ENCODE results near the gene TCAP. TPM values are rescaled to one million over a fixed set of nuclear protein-coding genes. Genes with fewer than 3 reads are reported as not detected.
A peak's percentile ranks its signal among the peaks of the same experiment; 100 is the strongest.

TCAP gene
- polyA plus RNA-seq, 3 donors: 1.3 TPM; not detected in 2

GRCh38 chr17:39679521-39680192 is 14.5 kb downstream of the TCAP start:
- intact Hi-C loops (cut with micrococcal nuclease): no loop called here
- H3K9me3 Mint-ChIP-seq: peaks cover 0 to 2% (median 0%) of the 10 kb centered on the region in 7 donors
- H3K4me1 Mint-ChIP-seq: peaks cover 26% of the 10 kb centered on the region

GRCh38 chr17:39683295-39683939 is 18.3 kb downstream of the TCAP start:
- Histone ChIP-seq H3K27ac (ENCODE audit: low read depth in 1 of 2, low read length in 2 of 2) (no peak overlapping the region), H2AFZ (ENCODE audit: insufficient read depth, low read depth, low read length, poor library complexity, severe bottlenecking) (no peak overlapping the region), H3K4me3 (replicated peaks in 1 of 3; ENCODE audit: low read depth in 2 of 3, low read length in 3 of 3) (no peak overlapping the region), H3K9me3 (replicated peaks in 1 of 2; ENCODE audit: control insufficient read depth in 1 of 2, insufficient read depth in 1 of 2, low read length in 2 of 2) (no peaks in the 10 kb centered on the region), H3K9ac (ENCODE audit: insufficient read depth, low read length, poor library complexity, severe bottlenecking) (no peak overlapping the region), H4K20me1 (ENCODE audit: insufficient read depth, low read length) (no peaks in the 10 kb centered on the region), H3K4me2 (replicated peaks; ENCODE audit: extremely low read depth, low read length, poor library complexity, severe bottlenecking) (no peak overlapping the region), H3K4me1 (ENCODE audit: control insufficient read depth in 1 of 2, insufficient read depth in 2 of 2, low read length in 2 of 2) (peaks cover 19 to 21% of the 10 kb centered on the region in 2 donors), H3K36me3 (replicated peaks in 1 of 2; ENCODE audit: control insufficient read depth in 1 of 2, insufficient read depth in 2 of 2, low read length in 2 of 2) (peaks cover 11 to 13% of the 10 kb centered on the region in 2 donors), H3K27me3 (ENCODE audit: control insufficient read depth in 2 of 2, insufficient read depth in 2 of 2, low read length in 2 of 2) (no peaks in the 10 kb centered on the region), H3K79me2 (ENCODE audit: insufficient read depth, low read length) (no peaks in the 10 kb centered on the region)
- no peak for DNase-seq
- intact Hi-C loops (cut with micrococcal nuclease): no loop called here
- Mint-ChIP-seq H3K4me1 (peaks cover 25% of the 10 kb centered on the region), H3K4me3 (no peak overlapping the region), H3K9me3 (peaks cover 0 to 9% (median 1%) of the 10 kb centered on the region in 7 donors), H3K27me3 (ENCODE audit: low read depth in 3 of 3) (peaks cover 0 to 1% (median 0%) of the 10 kb centered on the region in 3 donors), H3K36me3 (peaks cover 38 to 48% of the 10 kb centered on the region in 2 donors), H3K27ac (no peak overlapping the region)
- WGBS (ENCODE audit: insufficient coverage): 100% methylated on average over 5 of the region's 9 CpGs
- no peak for TF ChIP-seq CTCF (IDR thresholded peaks at IDR 0.05)

More at GRCh38 chr17:39679521-39680192, 14.5 kb downstream of the TCAP start:
- Mint-ChIP-seq H3K36me3 (peaks cover 47% of the 10 kb centered on the region in 2 donors), H3K4me3 (no peak overlapping the region), H3K27me3 (ENCODE audit: low read depth in 3 of 3) (peaks cover 0 to 7% (median 0%) of the 10 kb centered on the region in 3 donors), H3K27ac (peak overlapping the region in 3 of 7 donors; percentile 32 to 73 (median 69))
- H3K4me3 ChIP-seq (replicated peaks in 1 of 3; ENCODE audit: low read depth in 2 of 3, low read length in 3 of 3): no peak overlapping the region
- no peaks in the 10 kb centered on the region for H3K27me3 ChIP-seq (ENCODE audit: control insufficient read depth in 2 of 2, insufficient read depth in 2 of 2, low read length in 2 of 2)
- no peak overlapping the region for H3K27ac ChIP-seq (ENCODE audit: low read depth in 1 of 2, low read length in 2 of 2)
- no peak for TF ChIP-seq CTCF (IDR thresholded peaks at IDR 0.05)
- H3K4me2 ChIP-seq (replicated peaks; ENCODE audit: extremely low read depth, low read length, poor library complexity, severe bottlenecking): no peak overlapping the region
- peaks cover 11 to 14% of the 10 kb centered on the region in 2 donors for H3K4me1 ChIP-seq (ENCODE audit: control insufficient read depth in 1 of 2, insufficient read depth in 2 of 2, low read length in 2 of 2)
- H3K9ac ChIP-seq (ENCODE audit: insufficient read depth, low read length, poor library complexity, severe bottlenecking): no peak overlapping the region
- H3K79me2 ChIP-seq (ENCODE audit: insufficient read depth, low read length): no peaks in the 10 kb centered on the region
- WGBS (ENCODE audit: insufficient coverage): 33% methylated on average over 11 of the region's 12 CpGs
- H3K9me3 ChIP-seq (replicated peaks in 1 of 2; ENCODE audit: control insufficient read depth in 1 of 2, insufficient read depth in 1 of 2, low read length in 2 of 2): no peaks in the 10 kb centered on the region
- no peaks in the 10 kb centered on the region for H4K20me1 ChIP-seq (ENCODE audit: insufficient read depth, low read length)
- no peak overlapping the region for H2AFZ ChIP-seq (ENCODE audit: insufficient read depth, low read depth, low read length, poor library complexity, severe bottlenecking)
- no peak for DNase-seq
- peaks cover 11% of the 10 kb centered on the region in 2 donors for H3K36me3 ChIP-seq (replicated peaks in 1 of 2; ENCODE audit: control insufficient read depth in 1 of 2, insufficient read depth in 2 of 2, low read length in 2 of 2)
